Skeletal muscle cell (primary cell): ENCODE measurements around the gene FBLIM1.

ENCODE experiments used
- DNase-seq: peaks from one replicate; pipeline ENCODE4 v3.0.0-alpha.2; 2010; ENCODE audit warnings: low read depth
- H3K4me3 ChIP-seq: 2 replicates; pipeline ENCODE4 v1.5.1; 2011; ENCODE audit warnings: low read depth, mild to moderate bottlenecking, control low read depth, low read length, moderate library complexity

The FBLIM1 gene, protein sequence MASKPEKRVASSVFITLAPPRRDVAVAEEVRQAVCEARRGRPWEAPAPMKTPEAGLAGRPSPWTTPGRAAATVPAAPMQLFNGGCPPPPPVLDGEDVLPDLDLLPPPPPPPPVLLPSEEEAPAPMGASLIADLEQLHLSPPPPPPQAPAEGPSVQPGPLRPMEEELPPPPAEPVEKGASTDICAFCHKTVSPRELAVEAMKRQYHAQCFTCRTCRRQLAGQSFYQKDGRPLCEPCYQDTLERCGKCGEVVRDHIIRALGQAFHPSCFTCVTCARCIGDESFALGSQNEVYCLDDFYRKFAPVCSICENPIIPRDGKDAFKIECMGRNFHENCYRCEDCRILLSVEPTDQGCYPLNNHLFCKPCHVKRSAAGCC

DNA sequence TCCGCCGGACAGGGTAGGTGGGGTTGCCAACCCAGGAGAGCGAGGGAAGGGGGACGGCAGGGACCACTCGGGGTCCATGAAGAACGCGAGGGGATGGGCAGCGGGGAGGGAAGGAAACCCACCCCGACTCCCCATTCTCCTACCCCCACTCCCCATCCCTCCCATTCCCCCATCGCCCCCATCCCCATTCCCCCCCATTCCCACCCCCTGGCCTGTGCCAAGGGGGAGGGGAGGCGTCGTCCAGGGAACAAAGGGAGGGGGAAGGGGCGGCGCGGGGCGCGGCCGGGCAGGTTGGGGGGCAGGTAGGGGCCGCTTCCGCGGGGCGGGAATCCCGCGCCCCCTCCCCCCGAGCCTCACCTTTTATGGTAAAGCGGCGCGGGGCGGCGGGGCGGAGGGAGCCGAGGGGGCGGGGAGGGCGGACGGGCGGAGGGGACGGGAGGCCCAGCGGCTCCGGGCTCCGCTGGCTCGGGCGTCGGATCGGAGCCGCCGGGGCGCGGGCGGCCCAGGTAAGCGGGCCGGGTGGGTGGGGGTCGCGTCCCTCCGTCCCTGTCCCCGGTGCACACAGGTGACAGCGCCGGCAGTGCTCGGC, at the start of gene FBLIM1:
FBLIM1 (plus strand) TSS at position 453 of the 589 bp plus-strand sequence. CDS start 6,189 bp downstream, outside the sequence.
- no peak for DNase-seq
- H3K4me3 ChIP-seq, result peak within 1 kb of the TSS; percentile 85

DNA sequence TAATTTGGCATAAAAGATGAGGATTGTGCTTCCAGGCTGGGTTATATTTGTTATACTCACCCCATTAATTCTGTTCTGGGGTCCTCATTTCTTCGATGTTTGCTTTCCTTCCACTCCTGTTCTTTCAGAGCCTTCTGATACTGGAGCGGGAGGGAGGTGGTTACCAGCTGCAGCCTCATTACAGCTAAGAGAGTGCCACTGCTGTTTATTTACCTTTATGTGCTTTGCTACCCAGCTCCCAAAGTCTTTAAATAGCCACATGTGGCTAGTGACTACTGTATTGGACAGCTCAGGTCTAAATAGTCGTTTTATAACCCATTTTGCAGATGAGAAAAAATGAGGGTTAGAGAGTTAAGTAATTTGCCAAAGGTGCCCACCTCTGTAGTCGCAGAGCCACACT, 49.4 kb upstream of the FBLIM1 start:
- no peak overlapping the region for H3K4me3 ChIP-seq
- DNase-seq, result no peak

DNA sequence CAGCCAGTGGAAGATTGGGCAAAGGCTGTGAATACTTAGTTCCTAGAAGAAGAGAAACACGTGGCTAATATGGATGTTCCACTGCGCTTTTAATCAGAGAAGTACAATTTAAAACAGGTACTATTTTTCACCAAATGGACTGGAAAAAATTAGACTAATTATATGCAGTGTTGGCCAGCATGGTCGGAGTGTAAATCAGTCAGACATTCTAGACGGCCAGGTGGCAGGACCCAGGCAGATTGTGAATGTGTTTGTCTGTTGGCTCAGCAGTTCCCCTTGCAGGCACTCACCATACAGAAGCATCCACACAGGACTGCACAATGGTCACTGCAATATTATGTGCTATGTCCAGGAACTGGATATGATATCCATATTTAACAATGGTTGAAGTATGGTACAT, 46.4 kb upstream of the FBLIM1 start:
- no peak for DNase-seq
- H3K4me3 ChIP-seq, result no peak overlapping the region

DNA sequence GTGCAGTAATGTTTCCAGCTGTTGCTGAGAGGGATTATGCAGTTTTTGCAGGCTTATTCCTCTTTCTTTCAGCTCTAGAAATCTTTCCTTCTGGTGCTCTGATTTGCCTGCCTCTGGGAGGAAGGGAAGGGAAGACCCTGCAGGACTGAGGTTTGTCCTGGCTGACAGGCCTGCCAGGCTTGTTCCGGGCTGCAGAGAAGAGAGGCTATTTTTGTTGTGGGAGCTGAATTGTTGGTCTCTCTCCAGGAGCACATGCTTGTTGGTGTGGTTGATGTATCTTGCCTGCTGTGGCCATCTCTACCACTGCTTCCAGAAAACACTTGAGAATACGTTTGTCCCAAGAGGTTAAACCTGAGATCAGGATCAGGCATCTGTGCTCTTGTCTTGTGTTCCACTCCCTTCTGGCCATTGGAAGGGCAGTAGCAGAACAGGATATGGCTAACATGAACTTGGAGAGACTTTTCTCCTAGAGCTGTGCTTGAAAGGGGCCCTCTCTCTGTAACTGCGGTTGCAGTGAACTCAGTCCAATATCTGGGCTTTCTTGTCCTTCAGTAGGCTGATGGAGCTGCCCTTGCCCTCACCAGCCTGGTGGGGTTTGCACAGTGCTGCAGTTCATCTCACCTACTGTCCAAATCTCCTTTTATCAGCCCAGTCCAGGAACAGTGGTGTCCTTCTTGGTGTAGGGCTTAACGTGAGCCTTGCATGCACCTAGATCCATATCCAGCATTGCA, 44.0 kb upstream of the FBLIM1 start:
- H3K4me3 ChIP-seq, result no peak overlapping the region
- peak; percentile 50 for DNase-seq

DNA sequence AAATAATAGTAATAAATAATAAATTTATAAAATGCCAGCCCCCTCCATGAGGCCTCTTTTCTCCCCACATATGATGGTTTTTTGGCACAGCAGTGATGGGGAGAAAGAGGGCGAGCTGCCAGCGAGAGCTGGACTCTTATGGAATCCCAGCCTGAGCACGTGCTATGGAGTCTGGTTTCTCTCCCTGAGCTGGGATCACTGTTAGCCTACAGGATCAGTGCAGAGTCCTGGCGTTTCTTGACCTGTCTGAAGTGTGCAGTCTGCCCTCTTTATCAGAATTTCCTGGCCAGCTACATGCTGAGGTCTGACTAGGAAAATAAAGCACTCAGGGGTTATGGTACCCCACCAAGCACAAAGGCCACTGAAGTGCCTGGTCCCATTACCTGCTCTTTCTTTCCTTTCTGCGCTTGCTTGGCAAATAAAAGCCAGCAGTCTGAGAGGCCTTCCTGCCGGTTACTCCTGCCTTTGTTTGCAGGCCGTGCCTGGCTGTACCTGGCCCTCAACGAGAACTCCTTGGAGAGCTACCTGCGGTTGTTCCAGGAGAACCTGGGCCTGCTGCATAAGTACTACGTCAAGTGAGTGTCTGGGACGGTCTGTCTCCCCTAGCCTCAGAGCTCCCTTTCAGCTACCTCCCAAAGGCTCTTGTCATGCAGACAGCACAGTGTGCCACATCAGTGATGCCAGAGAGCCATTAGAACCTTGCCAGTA, 41.0 kb upstream of the FBLIM1 start:
- no peak overlapping the region for H3K4me3 ChIP-seq
- DNase-seq, result no peak

DNA sequence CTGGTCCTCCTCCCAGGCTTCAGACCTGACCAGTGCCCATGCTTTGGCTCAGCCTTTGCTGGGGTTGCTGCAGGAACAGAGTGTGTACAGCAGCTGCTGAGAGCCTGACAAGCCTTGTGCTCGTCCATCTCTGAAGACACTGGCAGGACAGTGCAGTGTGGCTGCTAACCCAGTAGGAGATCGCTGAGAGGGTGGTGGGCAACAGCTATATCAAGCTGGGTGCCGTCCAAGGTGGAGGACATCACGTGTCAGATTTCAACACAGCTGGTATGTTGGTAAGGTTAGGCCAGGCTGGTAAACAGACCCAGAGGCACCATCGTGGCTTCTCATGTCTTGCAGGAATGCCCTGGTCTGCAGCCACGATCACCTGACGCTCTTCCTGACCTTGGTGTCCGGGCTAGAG, 40.4 kb upstream of the FBLIM1 start:
- DNase-seq, result no peak
- no peak overlapping the region for H3K4me3 ChIP-seq

DNA sequence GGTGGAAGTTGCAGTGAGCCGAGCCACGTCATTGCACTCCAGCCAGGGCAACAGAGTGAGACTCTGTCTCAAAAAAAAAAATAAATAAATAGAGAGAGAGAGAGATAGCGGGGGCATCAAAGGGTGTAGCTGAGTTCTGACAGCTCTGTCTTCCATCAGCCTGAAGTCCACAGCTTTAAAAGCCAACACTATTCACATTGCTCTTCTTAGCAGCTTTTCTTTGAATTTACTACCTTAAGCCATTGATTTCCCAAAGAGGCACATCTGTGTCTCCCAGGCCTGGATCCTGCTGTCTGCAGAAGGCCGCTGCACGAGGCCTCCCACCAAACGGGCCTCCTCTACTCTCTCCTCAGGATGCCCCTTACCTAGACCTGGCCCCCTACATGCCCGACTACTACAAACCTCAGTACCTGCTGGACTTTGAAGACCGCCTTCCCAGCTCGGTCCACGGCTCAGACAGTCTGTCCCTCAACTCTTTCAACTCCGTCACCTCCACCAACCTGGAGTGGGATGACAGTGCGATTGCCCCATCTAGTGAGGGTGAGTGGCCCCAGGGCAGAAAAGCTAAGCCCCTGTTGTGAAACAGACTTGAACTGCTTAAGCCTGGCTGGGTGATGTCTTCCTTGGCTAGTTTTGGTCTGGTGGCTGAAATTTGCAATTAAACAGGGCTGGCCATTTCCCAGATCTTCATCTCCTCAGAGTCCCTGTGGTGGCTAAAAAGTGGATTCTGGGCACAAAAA, 39.0 kb upstream of the FBLIM1 start:
- no peak for DNase-seq
- H3K4me3 ChIP-seq, result no peak overlapping the region

DNA sequence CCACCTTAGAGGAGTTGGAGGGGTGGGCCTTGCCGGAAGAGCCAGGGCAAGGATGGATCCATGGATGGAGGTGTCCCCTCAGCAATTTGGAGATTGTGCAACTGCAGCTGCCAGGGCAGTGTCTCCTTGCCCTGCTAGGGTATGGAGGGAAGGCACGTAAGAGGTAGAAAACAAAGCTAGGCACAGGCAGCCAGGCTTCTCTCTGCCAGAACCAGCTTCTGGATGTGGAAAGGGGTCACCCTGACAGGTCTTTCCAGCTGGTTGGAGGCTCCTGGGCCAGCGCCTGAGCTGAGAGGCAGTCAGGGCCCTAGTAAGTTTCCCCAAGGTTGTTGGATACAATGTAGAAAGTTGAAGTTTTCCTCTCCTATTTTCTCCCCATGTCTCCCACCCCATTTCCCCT, 37.7 kb upstream of the FBLIM1 start:
- no peak for DNase-seq

DNA sequence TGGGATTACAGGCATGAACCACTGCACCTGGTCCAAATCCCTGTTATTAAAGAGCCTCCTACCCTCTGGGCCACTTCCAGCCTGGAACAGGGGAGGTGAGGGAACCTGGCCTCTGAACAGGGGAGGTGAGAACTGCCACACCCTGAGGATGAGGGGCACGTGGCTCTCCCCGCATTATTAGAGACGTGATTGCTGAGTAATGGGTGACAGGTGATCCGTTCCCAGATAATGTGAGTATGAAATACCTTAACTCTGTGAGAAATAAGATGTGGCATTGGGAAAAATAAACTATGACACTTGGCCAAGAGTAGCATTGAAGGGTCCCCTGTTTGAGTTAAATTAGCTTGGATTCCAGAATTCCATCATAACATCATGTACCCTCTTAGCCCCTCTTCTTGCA, 36.2 kb upstream of the FBLIM1 start:
- no peak for DNase-seq

More for the DNA sequence above, 37.7 kb upstream of the FBLIM1 start:
- H3K4me3 ChIP-seq, result no peak overlapping the region

DNA sequence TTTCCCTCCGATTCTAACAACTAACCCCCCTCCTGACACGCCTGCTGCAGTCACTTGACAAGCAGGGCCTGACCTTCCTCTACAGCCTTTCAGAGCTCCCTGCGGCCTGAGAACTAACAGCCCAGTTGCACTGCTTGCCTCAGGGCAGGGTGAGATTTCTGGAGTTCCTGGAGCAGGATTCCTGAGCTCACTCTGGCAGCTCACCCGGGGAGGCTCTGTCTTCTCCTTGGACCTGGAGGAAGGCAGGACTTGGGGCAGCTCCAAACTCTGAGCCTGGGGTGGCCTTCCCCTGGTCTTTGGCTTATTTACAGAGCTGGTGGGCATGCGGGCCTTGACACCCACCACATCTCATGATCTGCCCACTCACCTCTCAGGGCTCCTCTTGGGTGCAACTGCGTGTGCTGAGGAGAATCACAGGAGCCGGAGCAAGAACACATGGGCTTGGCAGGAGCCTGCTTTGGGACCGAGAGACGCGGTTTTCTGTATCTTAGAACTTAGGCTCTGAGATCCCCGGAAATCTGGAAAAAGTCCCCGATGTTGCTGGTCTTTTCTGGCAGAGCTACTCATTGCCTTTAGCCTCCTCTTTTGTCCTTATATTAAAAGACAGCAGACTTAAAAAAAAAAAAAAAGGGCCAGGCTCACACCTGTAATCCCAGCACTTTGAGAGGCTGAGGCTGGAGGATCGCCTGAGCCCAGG, 35.6 kb upstream of the FBLIM1 start:
- DNase-seq, result no peak
- no peak overlapping the region for H3K4me3 ChIP-seq

More for the DNA sequence above, 36.2 kb upstream of the FBLIM1 start:
- H3K4me3 ChIP-seq, result no peak overlapping the region

DNA sequence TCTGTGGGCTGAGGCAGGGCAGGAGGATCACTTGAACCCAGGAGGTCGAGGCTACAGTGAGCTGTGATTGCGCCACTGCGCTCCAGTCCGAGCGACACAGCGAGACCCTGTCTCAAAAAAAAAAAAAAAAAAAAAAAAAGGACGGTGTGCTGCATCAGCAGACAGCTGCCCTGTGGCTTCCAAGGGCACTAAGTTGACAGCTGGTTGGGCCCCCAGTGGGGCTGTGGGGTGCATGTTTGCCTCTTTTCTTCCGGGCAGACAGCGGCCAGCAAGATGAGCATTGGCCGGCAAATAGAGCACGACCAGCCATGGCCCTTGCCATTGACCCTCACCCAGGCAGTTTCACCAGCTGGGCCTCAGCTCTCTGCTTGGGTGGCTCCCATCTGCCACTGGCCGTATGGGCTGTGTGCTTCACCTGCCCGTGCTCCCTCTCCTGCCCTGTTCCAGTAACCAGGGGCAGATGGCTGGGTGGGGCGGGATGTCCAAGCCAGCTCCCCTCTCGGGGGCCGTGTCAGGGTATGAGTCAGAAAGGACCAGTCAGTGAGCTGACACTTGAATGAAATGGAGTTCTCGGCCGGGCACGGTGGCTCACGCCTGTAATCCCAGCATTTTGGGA, 34.9 kb upstream of the FBLIM1 start:
- DNase-seq, result no peak
- no peak overlapping the region for H3K4me3 ChIP-seq

DNA sequence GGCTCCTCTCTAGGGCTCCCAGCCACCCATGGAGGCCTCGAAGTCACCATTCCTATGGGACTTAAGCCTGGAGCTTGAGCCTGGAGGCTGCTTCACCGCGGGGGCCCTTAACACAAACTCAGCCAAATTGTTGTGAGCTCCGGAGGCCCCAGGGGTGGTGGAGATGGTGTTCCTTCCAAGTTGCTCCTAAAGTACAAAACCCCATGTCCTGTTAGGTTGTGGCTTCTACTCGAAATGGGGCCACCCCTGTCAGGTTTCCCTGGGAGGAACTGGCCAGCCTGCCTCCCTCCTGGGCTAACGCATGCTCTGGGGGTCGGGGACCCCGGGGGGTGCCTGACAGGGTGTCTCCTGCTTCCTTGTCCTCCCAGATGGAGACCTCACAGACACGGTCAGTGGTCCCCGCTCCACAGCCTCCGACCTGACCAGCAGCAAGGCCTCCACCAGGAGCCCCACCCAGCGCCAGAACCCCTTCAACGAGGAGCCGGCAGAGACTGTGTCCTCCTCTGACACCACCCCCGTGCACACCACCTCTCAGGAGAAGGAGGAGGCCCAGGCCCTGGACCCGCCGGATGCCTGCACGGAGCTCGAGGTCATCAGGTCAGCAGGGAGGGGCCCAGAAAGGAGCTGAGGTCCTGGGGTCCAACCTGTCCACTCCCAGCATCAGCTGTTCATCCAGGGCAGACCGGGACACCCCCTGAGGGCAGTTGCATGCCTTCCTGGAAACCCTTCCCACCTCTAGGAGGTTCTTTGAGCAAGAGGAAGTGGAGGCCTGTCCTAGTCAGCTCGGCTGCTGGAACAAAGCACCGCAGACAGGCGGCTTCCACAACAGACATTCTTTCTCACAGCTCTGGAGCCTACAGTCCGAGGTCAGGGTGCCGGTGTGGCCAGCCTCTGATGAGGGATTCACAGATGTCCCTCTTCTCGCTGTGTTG, 33.4 kb upstream of the FBLIM1 start:
- H3K4me3 ChIP-seq, result no peak overlapping the region
- DNase-seq, result no peak

DNA sequence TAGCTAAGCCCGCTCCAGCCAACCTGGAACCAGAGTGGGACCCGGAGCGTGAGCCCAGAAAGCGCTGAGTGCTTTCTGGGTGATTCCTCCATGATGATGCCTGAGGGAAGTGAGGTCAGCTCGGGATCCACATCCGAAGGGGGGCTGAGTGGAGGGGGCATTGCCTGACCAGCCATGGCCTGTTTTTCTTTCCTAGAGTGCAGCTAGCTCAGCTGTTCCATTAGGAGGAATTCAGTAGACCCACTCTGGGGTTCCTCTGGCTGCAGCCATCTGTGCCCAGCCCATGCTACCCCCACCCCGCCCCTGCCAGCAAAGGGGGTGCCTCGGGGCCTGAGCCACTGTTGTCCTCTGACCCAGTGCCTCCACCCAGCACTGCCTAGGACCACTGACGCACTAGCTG, 32.1 kb upstream of the FBLIM1 start:
- DNase-seq, result no peak
- no peak overlapping the region for H3K4me3 ChIP-seq

DNA sequence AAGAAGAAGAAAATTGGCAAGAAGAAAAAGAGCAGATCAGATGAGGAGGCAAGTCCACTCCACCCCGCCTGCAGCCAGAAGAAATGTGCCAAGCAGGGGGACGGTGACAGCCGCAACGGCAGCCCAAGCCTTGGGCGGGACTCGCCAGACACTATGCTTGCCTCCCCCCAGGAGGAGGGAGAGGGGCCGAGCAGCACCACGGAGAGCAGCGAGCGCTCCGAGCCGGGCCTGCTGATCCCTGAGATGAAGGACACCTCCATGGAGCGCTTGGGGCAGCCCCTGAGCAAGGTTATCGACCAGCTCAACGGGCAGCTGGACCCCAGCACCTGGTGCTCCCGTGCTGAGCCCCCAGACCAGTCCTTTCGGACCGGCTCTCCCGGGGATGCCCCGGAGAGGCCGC, 31.6 kb upstream of the FBLIM1 start:
- no peak for DNase-seq
- no peak overlapping the region for H3K4me3 ChIP-seq

DNA sequence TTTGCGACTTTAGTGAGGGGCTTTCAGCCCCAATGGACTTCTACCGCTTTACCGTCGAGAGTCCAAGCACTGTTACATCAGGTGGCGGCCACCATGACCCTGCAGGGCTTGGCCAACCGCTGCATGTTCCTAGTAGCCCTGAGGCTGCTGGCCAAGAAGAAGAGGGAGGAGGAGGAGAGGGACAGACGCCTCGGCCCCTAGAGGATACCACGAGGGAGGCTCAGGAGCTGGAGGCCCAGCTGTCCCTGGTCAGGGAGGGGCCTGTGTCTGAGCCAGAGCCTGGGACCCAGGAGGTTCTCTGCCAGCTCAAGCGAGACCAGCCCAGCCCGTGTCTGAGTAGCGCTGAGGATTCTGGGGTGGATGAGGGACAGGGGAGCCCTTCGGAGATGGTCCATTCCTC, 31.2 kb upstream of the FBLIM1 start:
- no peak for DNase-seq
- H3K4me3 ChIP-seq, result no peak overlapping the region

DNA sequence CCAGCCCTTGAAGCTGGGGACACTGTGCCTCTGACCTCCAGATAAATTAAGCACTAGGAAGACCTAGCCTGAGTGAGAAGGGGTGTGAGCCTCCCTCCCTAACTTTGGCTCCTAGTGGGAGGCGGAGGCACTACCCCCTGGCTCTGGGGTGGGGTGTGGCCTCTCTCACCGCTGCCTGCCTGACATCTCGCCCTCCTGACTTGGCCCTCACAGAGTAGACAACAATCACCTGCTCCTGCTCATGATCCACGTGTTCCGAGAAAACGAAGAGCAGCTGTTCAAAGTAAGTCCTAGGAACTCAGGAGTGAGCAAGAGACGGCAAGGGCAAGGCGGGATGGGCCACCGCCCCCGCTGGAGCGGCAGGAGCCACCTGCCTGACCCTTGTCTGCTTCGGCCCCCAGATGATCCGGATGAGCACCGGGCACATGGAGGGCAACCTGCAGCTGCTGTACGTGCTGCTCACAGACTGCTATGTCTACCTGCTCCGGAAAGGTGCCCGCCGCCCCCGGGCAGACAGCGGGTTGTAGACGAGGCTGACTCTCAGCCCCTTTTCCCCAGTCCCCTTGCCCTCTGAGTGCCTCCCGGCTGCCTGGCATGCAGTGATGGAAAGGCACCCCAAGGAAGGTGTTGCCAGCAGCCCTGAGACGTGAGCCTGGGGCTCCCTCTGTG, 30.6 kb upstream of the FBLIM1 start:
- no peak for DNase-seq
- no peak overlapping the region for H3K4me3 ChIP-seq
